ENCODE data around the gene NUP62. TPM values are rescaled to one million over a fixed set of nuclear protein-coding genes. Genes with fewer than 3 reads are reported as not detected.
"Not testable (repeated sequence)": the region's sequence is repeated elsewhere in the genome, so short reads cannot be mapped to it uniquely, and the experiment has no call there.

The NUP62 gene
- total RNA-seq, 1 experiment from 2014 or later, result 96.7 TPM

GRCh38 chr19:49931293-49932040 is 2.2 kb upstream of the NUP62 start:
- no peak for DNase-seq (ENCODE audit: low read depth)
- in situ Hi-C loops (cut with HindIII; ENCODE audit: low pct_unique_long_range_greater_than_20kb, low sequenced_read_pairs), result no loop called here

GRCh38 chr19:49930483-49931011 is 1.2 kb upstream of the NUP62 start:
- no peak for DNase-seq (ENCODE audit: low read depth)
- in situ Hi-C loops (cut with HindIII; ENCODE audit: low pct_unique_long_range_greater_than_20kb, low sequenced_read_pairs), result no loop called here

- in situ Hi-C loops (cut with HindIII; ENCODE audit: low pct_unique_long_range_greater_than_20kb, low sequenced_read_pairs), result no loop called here
Measured at GRCh38 chr19:49929611-49930482, 543 bp upstream of the NUP62 start.

GRCh38 chr19:49927526-49928264 is 1.6 kb downstream of the NUP62 start:
- no peak for DNase-seq (ENCODE audit: low read depth)
- in situ Hi-C loops (cut with HindIII; ENCODE audit: low pct_unique_long_range_greater_than_20kb, low sequenced_read_pairs), result no loop called here

More at GRCh38 chr19:49929611-49930482, 543 bp upstream of the NUP62 start:
- DNase-seq (ENCODE audit: low read depth), result peak; percentile 99

- DNase-seq (ENCODE audit: low read depth), result no peak
- in situ Hi-C loops (cut with HindIII; ENCODE audit: low pct_unique_long_range_greater_than_20kb, low sequenced_read_pairs), result no loop called here
Measured at GRCh38 chr19:49926515-49926914, 2.8 kb downstream of the NUP62 start.

GRCh38 chr19:49925486-49925885 is 3.8 kb downstream of the NUP62 start:
- no peak for DNase-seq (ENCODE audit: low read depth)
- in situ Hi-C loops (cut with HindIII; ENCODE audit: low pct_unique_long_range_greater_than_20kb, low sequenced_read_pairs), result no loop called here

GRCh38 chr19:49924881-49925210 is 4.5 kb downstream of the NUP62 start:
- DNase-seq (ENCODE audit: low read depth); in situ Hi-C loops (cut with HindIII; ENCODE audit: low pct_unique_long_range_greater_than_20kb, low sequenced_read_pairs): not testable (repeated sequence)

- in situ Hi-C loops (cut with HindIII; ENCODE audit: low pct_unique_long_range_greater_than_20kb, low sequenced_read_pairs), result no loop called here
- no peak for DNase-seq (ENCODE audit: low read depth)
Measured at GRCh38 chr19:49924004-49924880, 5.1 kb downstream of the NUP62 start.

DNA sequence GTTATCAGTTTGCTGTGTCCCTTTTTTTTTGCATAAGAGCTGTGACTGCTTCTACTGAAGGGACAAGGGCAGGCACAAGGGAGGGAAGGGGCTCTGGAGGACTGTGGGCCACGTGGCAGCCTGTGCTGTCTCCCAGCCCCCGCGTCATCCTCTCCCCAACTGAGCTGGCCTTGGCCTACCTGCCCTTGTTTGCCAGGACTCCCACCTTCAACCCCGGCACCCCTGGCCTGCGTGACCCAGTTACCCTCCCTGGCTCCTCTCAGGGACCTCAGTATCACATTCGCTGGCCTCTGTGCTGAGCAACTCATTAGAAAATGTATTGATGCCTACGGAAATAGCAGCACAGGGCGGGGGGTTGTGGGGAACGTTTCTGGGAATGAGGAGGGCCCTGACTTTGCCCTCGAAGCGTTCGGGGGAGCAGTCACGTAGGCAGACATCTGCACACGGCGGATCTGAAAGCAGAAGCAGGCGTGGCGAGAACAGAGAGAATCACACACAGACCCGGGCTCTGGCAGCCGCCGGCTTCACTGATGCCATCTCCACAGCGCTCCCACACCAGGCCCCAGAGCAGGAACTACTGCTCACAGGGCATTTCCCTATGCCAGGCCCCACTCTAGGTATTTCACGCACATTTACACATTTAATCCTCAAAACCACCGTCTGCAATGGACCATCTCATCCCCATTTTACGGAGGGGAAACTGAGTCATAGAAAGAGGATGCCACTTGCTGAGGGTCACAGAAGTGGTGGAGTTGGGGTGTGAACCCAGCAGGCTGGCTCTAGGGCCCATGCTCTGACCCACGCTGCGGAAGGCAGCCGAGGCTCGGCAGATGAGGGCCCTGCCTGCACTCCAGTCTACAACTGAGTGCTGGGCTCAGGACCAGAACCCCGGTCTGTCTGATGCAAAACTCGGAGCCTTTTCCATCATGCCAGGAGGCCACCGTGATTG is 6.0 kb downstream of the NUP62 start:
- in situ Hi-C loops (cut with HindIII; ENCODE audit: low pct_unique_long_range_greater_than_20kb, low sequenced_read_pairs), result no loop called here
- DNase-seq (ENCODE audit: low read depth), result no peak

DNA sequence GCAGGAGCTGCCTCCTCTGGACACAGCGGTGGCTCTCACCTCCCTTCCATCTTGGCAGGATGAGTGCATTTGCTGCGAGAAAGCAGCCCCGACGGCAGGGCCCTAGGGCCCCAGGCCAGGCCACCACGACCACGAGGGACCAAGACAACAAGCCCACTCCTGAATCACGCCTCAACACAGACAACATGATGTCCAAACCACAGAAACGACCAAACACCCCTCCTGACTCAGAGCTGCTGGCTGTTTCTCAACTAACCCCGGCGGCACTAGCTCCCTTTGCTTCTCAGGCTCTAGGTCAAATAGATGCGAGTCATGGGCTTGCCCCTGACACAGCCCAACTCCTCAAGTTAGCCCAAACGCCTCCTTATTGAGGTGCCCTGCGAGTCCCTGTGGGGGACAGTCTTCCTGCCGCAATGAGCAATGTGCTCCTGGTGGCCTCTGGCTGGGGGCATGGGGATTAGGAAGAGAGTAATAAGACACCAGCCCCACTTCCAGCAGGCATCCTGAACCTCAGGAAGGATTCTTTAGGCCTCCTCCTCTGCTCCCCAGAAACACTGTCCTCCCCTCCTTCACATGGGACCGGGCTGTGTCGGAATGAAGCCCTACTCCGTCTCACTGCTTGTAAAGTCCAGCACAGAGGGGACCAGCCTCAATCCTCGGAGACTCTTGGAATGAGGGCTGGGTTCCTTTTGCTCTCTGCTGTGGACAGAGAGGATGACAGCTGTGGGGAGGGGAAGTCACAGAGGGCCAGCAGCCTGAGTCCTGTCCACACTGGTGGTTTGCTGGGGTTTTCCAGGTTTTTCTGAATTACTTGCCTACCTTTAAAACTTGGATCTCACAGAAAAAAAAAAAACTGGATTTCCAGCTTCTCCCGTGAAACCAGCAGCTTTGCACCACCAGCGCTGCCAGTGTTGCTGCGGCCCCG is 7.2 kb downstream of the NUP62 start:
- in situ Hi-C loops (cut with HindIII; ENCODE audit: low pct_unique_long_range_greater_than_20kb, low sequenced_read_pairs), result no loop called here
- DNase-seq (ENCODE audit: low read depth), result no peak

- no peak for DNase-seq (ENCODE audit: low read depth)
- in situ Hi-C loops (cut with HindIII; ENCODE audit: low pct_unique_long_range_greater_than_20kb, low sequenced_read_pairs), result no loop called here
Measured at GRCh38 chr19:49920624-49921363, 8.5 kb downstream of the NUP62 start.

DNA sequence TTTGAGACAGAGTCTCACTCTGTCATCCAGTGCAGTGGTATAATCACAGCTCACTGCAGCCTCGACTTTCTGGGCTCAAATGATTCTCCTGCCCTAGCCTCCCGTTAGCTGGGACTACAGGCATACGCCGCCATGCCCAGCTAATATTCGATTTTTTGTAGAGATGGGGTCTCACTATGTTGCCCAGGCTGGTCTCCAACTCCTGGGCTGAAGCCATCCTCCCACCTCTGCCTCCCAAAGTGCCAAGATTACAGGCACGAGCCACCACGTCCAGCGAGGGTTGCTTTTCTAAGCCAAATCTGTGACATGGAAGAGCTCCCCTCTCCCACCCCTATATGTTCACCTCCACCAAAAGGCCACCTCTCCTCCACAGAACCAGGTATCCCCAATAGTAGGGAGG is 11.2 kb downstream of the NUP62 start:
- in situ Hi-C loops (cut with HindIII; ENCODE audit: low pct_unique_long_range_greater_than_20kb, low sequenced_read_pairs), result no loop called here
- no peak for DNase-seq (ENCODE audit: low read depth)

DNA sequence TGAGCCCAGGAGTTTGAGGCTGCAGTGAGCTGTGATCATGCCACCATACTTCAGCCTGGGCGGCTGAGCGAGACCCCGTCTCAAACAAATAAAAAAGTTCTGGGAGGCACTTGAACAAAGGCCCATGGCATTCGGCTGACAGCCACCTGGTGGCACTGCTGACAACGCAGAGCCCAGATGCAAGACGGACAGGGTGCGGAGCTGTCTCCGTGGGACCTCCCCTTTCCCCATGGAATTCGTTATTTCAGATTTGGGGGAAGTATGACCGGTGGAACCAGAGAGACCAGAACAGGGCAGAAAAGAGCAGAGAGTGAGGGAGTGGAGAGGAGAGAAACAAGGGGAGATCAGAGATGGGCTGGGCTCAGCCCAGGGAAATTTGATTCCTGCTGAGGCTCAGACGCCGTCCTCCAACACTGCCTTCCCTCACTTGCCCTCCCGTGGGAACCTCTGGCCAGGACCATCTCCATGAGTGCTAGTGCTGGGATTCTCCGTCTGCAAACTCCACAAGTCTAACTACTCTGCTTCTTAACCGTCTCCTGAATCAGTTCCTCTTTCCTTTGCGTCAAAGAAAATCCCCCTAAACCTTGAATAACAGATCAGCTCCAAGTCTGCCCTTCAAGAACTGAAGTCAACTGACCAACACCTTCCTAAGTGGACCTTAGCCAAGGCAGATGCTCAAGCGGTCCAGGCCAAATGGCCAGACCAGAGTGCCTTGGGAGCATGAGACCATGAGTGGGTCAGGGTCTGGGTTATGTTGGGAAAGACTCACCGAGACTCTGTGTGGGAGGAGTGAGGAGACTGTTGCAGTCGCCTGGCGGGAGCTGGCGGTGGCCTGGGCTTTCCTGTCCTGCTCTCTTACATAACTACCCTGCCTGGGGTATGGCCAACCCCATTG is 12.2 kb downstream of the NUP62 start:
- in situ Hi-C loops (cut with HindIII; ENCODE audit: low pct_unique_long_range_greater_than_20kb, low sequenced_read_pairs), result no loop called here
- no peak for DNase-seq (ENCODE audit: low read depth)

GRCh38 chr19:49915271-49915670 is 14.0 kb downstream of the NUP62 start:
- in situ Hi-C loops (cut with HindIII; ENCODE audit: low pct_unique_long_range_greater_than_20kb, low sequenced_read_pairs), result no loop called here
- no peak for DNase-seq (ENCODE audit: low read depth)
